ENCODE results near the gene SEC31A.

SEC31A gene

DNA sequence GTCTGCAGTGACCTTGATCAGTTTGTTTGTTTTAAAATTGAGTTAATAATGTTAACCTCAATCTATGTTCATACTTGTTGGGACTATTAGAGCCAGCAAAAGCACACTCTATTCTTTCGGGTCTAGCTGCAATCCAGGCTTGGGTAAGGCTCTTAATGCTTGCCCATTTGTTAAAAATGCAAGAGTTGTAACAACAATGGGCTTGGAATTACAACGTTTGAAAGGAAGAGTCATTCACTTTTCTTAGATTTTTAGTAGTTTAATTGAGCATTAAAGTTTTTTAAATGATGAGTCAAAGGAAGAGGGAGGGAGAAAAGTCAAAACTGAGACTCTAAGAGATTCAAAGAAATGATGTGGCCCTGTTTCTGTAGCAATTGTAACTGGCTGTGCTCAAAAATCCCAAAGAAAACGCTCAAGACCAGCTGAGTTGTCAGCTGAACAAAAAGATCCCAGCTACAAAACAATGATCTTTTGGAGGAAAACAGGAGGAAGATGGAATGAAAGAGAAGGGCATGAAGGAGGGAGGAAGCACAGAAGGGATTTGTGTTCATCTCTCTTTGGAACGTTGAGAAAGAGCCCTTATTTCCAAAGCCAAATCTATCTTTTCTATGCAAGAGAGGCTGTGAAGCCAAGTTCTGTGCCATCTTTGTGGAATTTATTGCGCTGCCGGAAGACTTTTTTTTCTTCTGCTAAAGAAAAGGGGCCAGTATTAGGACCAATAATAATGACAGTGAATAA is 97.9 kb downstream of the SEC31A start:
- no peak for DNase-seq

DNA sequence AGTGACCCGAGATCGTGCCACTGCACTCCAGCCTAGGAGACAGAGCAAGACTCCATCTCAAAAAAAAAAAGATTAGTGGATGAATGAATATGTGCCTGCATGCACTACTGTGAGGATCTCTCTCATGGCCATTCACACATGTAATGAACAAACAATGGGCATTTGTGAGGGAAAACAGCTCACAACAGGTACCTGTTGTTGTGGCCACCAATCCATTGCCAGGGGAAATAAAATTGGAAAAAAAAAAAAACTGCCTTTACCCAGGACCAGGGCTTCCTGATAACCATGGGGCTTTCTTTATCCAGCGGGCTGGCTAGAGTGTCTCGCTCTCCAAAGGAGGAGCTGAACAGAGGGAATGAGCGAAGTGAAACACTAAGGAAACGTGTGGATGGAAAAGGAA is 99.8 kb downstream of the SEC31A start:
- DNase-seq: no peak

DNA sequence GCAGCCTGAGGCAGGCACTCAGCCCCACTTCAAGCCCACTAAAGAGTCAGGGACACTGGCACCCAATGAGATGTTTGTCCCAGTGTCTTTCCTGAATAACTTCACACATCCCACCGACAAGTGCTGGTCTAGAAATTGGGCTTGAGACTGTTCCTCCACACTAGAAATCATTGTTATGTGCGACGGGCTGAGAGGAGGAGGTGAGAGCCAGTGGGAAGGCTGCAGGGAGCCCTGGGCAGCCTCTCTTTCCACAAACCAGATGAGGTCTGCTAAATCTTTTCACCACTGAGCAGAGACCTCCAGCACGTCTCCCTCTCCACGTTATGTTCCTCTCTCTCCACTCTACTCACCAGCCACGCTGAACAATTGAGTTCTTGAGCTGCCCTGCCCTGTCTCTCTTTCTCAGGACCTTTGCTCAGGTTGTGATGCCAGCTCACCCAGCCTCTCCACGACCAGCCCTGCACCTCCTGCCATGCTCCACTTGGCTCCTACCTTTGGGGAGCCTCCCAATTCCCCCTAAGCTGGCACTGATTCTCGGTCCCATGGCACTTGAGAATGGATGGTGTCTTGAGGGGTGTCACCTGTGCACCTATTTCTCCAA is 100.8 kb downstream of the SEC31A start:
- no peak for DNase-seq

DNA sequence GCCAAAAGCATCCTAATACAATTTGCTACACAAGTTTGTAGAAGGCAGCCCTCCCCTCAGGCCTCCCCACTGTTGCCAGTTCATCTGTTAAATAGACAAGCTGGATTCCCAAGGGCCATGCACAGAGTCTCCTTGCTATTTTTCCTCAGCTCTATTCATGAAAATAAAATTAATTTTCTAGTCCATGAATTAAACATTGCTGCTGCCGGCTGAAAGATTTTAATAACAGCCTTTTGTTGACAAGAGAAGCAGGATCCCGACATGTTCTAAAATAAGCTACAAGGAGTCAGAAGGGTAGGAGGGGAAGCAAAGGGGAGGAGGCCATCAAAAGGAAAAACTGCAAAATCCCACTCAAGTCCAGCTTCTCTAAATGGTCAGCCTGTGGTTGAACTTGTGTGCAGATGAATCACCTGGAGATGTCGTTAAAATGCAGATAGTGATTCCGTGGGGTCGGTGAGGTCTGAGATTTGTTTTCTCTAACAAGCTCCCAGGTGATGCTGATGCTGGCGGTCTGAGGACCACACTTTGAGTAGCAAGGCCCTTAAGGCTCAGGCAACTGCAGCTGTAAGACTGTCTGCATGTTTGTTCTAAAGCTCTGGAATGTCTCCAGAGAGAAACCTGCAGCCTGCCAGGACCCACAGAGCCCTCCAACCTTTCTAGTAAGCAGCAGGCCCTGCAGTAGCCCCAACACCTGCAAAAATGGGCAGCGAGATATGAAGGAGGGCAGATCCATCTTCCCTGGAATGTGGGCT is 101.8 kb downstream of the SEC31A start:
- no peak for DNase-seq

GRCh38 chr4:82787342-82787741 is 103.6 kb downstream of the SEC31A start:
- DNase-seq: no peak

DNA sequence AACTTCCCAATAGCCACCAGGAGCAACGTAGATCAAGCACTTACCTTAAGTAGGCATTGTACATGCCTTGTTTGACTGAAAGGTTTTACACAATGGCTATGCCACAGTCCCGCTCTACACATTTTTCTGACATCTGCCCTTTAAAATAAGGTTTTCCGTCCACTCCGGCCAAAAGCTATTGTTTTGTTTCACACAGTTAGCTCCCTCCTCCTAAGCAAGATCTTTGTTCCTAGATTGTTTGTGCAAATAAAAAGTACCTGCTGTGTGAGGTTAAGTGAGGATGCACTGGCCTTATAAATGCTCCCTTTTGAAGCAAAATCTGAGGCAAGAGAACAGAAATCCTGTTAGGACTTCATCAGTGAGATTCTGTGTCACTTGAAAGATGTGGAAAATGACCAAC is 104.1 kb downstream of the SEC31A start:
- DNase-seq: no peak

DNA sequence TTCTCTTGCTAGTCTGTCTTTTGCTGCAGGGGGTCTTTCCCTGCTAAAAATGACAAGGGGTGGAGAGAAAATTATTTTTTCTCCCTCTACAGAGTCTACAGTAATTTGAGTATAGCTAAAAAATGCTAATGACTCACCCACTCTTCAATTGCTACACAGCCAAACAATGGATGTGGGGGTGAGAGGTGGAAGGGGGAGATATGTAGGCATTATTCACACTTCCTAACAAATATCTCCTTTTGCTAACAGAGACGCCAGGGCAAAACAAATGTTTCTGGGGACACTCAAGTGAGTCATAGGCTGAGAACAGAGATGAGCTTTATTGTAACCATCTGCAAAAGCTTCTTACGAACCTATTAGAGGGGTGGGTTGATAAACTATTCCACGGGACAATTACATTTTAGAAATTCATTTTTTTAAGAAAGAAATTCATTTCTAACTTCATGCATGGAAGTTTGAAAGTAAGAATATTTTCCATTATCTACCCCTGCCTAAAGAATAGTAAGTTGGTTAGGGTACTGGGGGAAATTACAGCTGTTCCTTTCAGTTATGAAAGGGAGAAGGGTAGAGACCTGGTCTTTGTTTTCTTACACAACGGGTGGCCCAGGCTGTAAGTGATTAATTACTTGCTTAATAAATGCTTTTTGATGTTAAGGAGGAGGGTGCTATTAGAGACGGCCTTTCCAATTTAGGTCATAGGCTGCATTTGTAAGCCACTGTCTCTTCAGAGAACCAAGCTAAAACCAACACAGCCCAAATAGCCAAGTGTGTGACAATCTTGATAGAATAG is 105.1 kb downstream of the SEC31A start:
- DNase-seq: no peak

GRCh38 chr4:82784681-82785610 is 106.0 kb downstream of the SEC31A start:
- DNase-seq: no peak

GRCh38 chr4:82782626-82783345 is 108.2 kb downstream of the SEC31A start:
- DNase-seq: no peak

DNA sequence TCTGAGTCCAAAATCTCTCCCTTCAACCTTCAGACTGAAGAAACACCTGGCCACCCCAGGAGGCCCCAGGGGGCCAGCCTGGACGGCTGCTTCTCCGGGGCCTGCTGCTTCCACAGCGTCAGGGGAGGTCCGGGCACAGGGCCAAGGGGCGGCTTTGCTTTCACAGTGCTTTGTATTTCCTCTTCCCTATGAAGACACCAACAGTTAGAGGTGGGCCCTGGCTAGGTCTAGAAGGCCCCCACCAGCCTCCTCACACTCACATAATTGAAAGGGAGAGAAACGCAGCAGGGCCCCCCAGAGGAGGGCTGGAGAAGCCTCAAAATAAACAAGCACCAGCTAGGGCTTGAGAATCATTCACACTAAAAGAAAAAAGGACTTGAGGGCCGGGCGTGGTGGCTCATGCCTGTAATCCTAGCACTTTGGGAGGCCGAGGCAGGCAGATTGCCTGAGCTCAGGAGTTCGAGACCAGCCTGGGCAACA is 110.2 kb downstream of the SEC31A start:
- DNase-seq: peak; percentile 61

GRCh38 chr4:82780170-82780751 is 110.7 kb downstream of the SEC31A start:
- no peak for DNase-seq

DNA sequence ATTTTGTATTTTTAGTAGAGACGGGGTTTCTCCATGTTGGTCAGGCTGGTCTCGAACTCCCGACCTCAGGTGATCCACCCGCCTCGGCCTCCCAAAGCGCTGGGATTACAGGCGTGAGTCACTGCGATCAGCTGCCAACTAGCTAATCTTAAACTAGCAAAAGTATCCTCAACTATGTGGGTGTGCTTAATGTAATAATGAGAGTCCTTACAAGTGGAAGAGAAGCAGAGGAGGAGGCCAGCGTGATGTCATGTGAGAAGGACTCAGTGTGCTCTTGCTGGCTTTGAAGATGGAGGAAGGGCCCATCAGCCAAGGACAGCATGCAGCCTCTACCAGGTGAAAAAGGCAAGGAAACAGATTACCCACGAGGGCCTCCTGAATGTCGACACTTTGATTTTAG is 111.9 kb downstream of the SEC31A start:
- no peak for DNase-seq

DNA sequence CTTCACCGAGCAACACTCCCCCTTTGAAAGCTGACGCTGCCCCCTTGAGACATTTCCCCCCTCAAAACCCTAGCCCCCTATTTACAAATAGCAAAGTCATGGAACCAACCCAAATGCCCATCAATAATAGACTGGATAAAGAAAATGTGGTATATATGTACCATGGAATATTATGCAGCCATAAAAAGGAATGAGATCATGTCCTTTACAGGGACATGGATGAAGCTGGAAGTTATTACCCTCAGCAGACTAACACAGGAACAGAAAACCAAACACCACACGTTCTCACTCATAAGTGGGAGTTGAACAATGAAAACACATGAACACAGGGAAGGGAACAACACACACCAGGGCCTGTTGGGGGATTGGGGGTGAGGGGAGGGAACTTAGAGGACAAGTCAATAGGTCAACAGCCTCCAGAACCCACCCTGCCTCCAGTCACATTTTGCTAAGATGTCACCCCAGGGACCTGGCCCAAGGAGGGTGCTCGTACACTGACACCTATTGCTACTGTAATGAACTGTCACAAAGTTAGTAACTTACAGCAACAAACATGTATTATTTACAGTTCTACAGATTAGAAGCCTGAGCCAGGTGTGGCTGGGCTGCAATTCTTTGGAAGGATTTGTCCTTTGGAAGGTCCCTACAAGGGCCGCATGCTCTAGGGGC is 113.0 kb downstream of the SEC31A start:
- DNase-seq: no peak

- no peak for DNase-seq
Observed at GRCh38 chr4:82776925-82777542, 113.9 kb downstream of the SEC31A start.

DNA sequence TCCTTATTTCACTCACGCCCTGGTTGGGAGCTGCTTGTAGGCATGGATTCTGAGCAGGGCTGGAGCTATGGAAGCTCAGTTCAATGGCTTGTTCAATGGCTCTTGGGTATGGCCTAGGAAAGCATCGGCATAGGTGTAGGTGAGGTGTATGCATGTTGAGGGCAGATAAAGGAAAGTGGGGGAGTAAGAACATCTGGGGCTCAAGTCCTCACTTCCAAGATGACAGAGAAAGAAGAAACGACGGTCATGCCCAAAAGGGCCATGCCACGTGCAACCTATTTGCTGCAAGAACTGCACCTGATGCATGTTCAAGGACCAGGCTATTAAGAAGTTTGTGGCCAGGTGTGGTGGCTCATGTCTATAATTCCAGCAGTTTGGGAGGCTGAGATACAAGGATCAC is 115.7 kb downstream of the SEC31A start:
- no peak for DNase-seq

DNA sequence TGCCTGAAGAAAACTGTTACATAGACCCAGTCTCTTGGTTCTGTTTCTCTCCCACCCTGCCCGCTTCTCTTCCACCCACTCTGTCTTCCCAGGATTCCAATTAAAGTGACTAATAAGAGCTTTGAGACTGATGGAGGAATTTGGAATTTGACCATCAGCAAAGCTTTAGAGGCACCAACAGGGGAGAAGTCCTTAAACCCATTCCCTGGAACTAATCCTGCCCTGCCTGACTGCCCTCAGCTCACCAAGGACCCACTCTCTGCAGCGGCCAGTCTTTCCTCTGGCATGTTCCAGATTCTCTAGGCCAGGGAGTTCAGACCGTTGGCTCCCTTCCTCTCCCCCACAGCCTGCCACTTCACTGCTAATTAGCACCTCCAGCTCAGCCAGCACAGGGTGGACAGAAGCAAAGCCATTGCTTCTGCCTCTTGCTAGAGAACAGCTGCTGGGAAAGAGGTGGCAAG is 116.2 kb downstream of the SEC31A start:
- no peak for DNase-seq

DNA sequence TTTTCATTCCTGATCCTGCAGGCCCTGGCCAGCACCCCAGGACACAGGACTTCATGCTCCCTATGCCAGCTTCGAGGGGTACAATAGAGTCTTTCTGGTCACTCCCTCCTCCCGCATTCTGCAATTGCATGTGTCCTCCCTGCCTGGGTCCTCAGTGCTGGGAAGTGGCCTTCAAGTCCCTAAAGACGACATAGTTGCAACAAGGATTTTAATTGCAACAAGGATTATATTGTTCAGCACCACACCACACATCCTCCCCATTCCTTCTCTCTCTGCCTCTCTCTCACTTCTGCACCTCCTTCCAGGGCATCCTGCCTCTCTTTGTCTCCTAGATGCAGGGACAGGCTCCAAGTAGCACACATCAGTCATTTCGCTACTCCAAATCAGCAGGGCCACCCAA is 117.9 kb downstream of the SEC31A start:
- DNase-seq: no peak

DNA sequence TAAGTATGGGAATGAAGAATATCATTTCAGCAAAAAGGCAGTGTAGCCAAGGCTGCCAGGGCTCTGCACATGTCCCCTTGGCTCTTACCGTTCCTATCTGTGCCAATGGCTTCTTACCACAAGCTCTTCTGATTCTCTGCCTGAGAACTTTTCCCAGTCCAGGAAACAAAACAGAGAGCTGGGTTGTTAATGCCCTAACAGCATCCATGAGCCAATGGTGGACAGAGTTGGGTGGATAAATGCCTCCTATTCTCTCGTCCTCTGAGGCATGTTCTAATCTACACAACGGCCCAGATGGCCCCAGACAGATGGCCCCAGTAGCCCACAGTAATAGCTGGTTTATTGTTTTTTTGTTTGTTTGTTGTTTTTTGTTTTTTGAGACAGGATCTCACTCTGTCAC is 120.3 kb downstream of the SEC31A start:
- DNase-seq: no peak
